HG02623 (cell line): ENCODE measurements around the gene RHBDF2.
"Not testable (repeated sequence)": the region's sequence is repeated elsewhere in the genome, so short reads cannot be mapped to it uniquely, and the experiment has no call there.

Source experiments
- ATAC-seq: cut with Tn5 transposase; IDR thresholded peaks from one replicate; pipeline ENCODE4 v1.9.1; 2021; ENCODE audit warnings: moderate library complexity; ENCODE audit not compliant: unreplicated experiment

The RHBDF2 gene

DNA sequence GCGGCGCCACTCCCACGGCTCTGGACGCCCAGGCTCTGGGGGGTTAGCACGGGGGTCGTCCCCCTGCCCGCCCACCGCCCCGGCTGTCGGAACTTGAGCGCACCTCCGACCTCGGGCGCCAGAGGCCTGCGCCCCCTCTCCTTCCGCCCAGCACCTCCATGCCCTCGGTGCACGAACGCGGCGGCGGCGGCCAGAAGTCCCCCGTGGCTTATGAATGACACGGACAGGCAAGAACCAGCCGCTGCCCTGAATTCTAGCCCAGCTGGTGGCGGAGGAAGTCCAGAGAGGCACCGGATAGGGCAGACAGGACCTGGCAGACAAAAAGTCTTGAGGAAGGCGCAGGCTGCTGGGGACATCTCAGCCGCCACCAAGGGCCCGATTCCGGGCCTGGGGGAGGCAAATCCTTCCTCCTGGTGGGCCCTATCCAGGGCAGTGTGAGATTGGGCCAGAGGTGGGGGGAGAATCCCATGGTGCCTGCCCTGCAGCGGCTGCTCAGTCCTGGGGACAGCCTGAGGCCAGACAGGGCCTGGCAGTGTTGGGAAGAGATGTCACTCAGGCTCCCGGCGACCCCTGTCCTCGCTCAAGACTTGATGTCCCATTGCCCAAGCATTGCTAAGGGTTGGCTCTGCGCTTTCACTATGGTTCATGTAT, 37.2 kb upstream of the RHBDF2 start:
- ATAC-seq: no peak

DNA sequence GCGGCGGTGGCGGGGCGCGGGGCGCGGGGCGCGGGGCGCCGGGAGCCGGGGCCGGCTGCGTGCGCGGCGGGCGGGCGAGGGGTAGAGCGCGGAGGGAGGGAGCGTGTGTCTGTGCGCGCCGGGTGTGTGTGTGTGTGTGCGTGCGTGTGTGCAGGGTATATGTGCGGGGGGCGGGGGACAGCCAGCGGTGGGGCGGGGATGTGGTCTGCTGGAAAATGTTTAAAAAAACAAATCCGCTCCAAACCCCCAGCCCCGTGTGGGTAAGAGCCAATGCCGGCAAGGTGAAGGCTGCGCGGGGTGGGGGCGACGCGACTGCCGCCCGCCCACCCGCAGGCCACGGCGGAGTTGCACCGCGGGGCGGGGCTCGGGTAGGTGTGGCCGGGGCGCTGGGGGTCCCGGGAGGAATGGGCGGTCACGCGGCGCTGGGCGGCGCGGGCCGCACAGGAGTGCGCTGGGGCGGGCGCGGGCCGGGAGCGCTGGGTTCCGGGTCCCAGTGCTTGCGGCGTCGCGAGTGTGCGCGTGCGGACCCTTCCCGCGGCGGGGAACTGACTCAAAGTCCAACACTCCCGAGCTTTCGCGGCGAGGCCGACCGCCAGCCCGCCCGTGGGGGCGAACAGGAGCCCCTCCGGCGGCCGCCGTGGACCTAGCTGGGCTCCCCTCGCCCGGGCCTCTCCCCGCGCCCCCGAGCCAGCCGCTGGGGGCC, 36.5 kb upstream of the RHBDF2 start, which contains the start of gene CYGB:
Gene CYGB (minus strand): TSS at position 132 of the 703 bp plus-strand sequence. CDS start 167 bp downstream, outside the sequence.
- ATAC-seq: no peak

DNA sequence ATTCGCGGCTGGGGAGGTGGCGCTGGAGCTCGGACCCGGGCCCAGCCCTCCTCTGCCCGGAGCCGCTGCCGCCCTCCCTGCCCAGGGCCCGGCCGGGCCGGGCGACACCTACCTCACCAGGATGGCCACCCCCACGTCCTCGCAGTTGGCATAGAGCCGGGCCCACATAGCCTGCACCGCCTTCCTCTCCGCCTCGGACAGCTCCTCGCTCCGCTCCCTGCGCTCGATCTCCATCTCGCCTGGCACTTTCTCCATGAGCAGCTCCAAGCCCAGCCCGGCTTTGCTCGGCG, 36.0 kb upstream of the RHBDF2 start:
- no peak for ATAC-seq

DNA sequence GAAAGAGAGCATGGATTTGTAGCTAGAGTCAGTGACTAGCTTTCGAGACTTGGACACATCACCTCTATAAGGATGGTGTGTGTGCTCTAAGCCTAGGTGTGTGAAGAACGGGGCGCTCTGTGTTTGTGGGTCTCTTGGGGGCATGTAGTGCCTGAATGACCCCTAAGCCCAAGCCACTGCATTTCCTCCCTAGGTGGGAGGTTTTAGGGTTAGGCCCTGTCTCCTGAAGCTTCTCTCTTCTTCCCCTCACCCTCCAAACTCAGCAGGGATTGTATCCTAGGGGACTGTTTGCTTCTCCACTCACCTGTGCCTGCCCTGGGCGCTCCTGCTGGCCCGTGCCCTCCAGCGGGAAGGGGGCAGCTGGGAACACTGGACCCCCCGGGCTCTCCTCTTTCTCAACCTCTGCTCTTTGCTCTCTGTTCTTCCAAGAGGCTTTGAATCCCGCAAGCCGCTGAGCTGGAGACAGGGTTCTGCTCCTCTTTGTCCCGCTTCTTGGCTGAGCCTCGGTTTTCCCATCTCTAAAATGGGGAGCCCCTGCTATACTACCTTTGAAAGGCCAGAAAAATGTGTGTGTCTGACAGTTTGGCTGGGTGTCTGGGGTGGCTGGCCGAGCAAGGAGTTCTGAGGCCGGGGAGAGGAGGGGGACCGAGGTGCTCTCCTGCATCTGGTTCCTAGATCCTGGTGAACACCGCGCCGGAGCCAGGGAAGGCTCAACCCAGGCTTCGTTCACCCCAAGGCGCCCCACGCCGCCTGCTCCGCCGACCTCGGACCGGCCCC, 35.5 kb upstream of the RHBDF2 start:
- ATAC-seq: no peak

DNA sequence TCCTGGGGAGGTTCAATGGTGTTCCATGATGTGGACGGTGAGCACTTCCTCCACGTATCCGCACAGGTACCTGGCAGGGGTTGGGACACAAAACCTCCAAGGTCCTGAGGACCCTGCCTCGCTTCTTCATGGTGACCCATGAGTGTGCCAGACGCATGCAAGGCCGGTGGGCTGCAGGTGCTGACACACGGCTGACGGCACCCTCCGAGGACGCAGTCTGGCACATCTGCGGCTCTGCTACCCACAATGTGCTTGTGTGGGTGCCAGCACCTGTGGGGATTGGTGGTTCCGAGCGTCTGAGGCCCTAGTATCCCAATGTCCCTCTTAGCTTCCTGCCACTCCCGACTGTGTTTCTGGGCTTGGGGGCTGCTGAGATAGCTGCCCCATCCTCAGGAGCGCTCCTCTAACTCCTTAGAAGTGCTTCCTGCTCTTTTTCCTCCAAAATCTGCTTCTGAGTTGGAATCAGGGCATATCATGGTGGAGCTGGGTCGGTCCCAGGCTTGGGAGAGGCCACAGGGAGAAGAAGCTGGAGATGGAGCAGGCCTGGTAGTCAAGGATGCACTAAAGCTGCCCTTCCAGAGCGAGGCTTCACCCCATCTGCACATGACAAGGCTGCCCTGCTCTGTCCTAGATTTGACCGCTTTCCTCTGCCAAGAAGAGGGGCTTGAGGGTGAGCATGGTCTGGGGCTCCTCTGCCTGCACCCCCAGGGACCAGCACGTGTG, 34.7 kb upstream of the RHBDF2 start:
- ATAC-seq: no peak

DNA sequence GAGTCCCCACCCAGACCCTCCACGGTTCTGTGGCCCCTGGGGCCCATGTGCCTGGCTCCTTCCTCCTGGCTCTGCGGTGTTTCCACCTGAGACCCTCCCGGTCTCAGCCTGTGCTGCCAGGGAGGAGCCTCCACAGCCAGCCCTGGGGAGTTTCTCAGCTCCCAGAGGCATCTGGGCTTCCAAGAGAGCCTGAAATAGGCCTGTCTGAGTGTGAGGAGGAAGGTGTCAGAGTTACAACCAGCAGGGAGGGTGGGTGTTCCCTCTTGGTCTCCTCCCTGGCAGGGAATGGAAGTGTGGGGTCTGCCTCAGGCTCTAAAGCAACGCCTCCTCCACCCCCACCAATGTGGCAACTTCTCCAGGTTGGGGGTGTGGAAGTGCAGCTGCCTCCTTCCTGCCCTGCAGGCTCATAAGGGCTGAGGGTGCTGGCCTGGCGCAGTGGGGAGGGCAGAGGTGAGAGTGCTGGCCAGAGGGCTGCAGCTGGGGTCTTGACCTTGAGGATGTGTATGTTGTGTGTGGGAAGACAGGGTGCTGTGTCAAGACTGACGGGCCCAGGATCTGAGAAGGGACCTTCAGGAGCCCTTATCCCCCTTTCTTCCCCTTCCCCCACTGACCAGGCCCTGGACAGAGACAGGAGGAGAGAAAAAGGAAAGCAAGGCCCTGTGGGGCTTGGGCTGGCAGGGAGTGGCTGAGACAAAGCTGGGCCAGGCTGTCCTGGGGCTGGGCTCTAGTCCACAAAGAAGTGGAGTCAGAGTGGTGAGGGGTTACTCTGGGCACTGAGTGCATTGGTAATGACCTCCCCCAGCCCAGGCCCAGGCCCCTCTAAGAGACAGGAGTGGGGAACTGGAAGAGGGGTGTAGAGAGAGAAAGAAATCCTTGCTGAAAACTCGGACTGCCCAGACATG, 33.9 kb upstream of the RHBDF2 start:
- no peak for ATAC-seq

DNA sequence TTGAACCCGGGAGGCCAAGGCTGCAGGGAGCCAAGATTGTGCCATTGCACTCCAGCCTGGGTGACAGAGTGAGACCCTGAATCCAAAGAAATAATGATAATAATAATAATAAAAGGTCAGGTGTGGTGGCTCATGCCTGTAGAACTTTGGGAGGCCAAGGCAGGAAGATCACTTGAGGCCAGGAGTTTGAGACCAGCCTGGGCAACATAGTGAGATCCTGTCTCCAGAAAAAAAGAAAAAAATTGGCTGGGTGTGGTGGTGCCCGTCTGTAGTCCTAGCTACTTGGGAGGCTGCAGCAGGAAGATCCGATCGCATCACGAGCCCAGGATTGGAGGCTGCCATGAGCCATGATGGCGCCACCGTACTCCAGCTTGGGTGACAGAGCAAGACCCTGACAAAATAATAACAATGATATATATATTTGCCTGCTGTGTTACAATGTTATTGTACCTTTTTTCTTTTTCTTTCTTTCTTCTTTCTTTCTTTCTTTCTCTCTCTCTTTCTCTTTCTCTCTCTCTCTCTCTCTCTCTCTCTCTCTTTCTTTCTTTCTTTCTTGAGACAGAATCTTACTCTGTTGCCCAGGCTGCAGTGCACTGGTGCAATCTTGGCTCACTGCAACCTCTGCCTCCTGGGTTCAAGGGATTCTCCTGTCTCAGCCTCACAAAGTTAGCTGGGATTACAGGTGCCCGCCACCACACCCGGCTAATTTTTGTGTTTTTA, 32.6 kb upstream of the RHBDF2 start:
- ATAC-seq: not testable (repeated sequence)

DNA sequence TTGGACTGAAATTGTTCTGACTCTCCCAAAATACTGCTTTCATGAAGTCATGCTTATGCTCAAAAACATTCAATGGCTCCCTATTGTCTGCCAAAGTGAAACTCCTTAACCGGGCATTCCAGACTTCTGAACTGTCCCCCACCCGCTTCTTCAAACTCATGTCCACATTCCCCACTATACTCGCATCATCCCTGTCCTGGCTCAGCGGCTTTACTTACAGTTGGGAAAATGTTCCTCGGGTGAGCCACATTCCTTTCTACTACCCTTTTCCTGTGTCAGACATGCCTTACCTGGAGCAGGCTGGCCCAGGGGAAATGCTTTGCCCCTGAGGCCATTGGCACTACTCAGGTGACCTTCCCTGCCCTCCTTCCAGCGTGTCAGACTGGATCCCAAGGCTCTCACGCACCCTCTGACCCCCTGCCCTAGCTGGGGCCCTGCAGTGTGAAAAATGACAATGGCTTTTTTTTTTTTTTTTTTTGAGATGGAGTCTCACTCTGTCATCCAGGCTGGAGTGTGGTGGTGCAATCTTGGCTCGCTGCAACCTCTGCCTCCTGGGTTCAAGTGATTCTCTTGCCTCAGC, 30.9 kb upstream of the RHBDF2 start:
- ATAC-seq: no peak

DNA sequence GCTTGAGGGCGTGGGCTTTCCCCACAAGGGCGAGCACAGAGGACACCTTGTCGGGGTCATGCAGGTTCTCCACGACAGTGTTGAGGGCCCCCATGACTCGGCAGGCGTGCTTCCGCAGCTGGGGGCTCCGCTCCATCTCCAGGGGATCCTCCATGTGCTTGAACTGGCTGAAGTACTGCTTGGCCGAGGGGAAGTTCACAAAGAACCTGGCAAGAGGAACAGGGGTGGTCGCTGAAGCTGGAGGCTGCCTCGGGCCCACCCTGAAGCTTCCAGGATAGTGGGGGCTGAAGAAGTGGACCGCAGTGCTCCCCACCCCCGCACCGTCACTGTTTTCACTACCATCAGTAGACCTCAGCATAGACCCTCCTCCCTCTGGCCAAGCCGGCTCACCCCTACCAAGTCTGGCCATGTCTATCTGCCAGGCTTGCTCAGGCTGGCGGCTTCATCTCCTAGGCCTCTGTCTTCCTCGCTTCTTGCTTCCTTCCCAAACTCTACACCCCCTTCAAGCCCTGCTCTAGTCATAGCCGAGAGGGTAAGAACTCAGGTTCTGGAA, 30.3 kb upstream of the RHBDF2 start:
- ATAC-seq: no peak

DNA sequence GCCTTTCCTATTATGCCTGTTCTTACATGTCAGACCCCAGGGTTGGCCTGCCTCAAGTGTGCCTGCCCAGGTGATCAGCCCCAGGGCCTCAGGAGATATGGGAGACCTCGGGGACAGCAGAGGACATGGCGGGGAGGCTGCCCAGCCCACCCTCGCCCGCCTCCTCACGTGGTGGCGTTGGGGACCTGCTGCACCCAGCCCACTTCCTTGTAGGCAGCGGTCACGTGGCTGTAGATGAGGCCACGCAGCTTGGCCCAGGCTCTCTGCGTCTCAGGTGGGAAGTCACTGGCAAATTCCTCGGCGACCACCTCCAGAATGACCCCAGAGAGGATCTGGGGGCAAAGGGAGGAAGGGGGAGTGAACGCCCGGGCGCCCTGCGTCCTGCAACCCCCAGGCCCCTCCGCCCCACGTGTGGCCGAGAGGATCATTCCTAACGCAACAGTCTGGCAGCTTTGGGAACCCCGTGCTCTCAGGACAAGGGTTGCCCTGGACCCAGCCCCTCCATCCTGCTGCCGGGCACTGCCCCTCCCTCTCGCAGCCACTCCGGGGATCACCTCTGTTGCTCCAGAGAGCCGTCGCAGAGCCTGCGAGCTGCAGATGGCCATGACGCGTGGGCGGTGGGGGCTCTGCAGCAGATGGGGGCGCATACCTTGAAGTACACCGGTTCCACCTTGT, 29.7 kb upstream of the RHBDF2 start:
- ATAC-seq: no peak

DNA sequence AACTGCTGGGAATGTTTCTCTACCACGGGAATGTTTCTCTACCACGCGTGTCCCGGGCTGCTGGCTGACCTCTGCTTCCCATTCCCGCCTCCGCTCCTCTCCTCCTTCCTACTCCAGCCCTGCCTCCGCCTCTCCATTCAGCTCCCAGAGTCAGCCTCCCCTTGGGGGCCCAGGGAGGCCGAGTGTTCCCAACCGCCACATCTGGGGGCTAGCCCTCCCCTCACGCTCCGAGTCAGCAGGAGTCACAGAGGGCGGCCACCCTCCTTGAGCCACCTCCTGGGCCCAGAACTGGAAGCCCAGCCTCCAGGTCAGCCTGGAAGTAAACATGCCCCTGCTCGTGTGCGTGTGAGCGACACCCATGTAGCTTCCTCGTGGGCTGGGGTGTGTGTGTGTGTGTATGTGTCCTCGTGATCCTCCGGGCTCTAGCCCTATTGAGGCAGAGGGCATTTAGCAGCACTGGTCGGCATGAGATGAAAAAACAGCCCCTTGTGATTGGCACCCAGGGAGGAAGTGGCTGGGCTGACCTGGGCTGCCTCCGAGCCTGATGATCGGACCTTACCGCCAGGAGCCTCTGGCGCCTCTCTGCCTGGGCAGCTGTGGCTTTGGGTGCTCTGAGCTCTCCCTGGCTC, 29.0 kb upstream of the RHBDF2 start:
- no peak for ATAC-seq

DNA sequence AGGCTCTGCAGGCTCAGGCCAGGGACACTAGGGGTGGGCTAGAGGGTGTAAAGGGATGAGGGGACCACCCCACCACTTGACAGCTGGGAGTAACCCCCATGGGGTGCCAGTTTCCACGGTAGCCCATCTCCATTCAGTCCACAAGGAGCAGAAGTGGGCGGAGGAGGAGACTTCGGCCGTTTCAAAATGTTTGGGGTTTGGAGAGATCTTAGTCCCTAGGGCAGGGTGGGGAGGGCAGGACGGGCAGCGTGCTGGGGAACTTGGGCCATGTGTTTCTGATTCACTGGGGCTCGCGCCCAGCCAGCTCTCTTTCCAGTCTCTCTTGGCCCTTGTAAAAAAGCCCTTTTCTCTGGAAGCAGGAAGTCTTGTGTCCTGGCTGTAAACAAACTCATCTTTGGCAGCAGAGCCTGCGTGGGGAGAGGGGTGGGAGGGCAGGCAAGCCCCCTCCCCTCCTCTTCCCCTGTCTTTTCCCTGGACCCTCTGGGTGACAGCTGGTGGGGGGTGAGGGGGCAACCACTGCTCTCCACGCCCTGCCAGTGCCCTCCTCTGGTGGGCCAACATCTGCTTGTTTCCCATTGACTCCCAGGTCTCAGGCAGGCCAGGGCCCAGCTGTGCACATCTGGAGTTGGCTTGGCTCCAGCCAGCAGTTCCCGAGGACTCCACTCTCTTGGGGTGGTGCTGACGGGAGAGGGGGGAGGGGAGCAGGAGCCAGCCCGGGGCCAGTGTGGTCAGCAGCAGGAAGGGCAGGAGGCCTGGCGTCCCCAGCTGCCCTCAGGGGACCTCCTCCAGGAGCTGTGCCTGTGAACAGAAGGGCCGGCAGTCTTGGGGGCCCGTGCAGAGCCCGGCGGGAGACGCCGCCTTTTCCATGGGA, 28.2 kb upstream of the RHBDF2 start:
- ATAC-seq: no peak

DNA sequence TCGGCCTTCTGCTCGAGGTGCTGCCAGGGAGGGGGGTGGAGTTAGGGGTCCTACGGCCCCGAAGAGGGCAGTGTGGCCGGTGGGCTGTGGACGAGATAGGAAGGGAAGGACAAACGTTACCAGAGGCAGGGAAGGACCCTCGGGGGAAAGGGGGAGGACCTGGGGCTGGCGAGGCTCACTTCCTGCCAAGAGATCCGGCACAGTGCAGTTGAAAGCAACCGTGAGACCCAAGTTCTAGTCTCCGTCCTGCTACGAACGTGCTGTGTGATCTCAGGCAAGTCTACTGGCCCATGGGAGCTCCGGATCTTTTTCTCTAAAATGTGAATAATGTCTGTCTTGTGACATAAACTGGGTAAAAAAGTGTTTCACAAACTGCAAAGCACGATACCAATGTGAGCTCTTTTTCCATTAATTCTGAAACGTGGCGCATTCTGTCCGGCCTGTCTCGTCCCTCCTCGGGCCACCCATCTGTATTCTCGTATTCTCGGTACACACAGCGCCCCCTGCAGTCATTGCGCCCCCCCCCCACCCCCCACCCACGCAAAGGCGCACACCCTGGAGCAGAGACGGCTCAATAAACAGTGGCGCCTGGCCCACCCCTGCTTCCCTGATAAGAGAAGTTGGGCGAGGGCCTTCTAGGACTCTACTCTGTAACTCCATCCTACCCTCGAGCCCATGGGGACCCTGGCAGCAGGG, 27.5 kb upstream of the RHBDF2 start:
- no peak for ATAC-seq

DNA sequence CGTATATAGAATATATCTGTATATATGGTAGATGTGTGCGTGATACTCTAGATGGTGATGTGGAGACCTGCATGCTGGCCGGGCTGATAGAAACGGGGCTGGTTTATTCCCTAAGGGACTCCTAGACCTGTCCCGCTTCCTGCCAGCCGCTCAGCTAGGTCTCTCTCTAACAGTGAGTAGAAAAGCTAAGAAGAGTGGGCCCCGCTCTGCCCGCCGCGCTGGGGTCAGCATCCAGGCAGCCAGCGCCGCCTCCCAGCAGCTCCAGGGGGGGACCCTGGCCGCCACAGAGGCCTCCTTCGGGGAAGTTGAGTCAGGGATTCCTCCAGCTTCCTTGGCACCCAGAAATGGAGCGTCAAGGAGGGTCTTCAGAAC, 26.9 kb upstream of the RHBDF2 start:
- ATAC-seq: peak; percentile 40

DNA sequence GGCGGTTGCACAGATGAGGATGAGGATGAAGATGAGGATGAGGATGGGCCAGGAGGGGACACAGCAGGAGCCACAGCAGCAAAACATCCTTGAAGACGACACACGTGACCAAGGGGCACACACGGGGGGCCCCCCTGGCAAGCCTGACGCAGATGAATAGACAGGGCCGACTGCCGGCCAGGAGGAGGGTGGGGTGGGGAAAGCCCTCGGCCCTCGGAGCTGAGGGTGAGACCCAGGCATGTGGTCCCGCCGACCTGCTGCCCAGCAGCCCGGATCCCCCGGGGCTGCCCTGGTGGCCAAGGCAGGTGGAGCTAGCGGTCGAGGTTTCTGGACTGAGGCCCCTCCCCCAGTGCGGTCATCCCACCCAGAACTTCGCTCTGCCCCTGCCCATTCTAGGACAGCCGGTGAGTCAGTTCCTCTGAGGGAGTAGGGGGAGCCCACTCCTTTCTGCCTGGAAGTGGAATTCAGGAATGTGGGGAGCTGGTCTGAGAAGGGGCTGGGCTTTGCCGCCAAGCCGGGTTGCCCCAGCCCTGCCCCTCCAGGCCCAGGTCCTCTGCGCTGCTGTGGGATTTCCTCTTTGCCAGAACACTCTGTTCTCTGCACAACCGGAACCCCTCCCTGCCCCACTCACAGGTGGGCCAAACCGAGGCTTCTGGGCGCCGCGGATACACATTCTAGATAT, 26.3 kb upstream of the RHBDF2 start:
- peak; percentile 37 for ATAC-seq

DNA sequence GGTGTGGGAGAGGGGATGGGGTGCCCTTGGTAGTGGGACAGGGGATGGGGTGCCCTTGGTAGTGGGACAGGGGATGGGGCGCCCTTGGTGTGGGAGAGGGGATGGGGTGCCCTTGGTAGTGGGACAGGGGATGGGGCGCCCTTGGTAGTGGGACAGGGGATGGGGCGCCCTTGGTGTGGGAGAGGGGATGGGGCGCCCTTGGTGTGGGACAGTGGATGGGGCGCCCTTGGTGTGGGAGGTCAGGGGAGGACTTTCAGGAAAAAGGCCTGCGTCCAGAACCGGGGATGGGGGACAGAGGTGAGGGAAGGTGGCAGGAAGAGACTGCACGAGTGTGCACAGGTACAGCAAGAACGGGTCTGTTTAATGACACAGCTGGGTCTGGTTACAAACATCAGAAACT, 25.8 kb upstream of the RHBDF2 start:
- not testable (repeated sequence) for ATAC-seq
